B cell (primary cell): Measurements from ENCODE around the gene DOCK1. TPM values are rescaled to one million over a fixed set of nuclear protein-coding genes. Genes with fewer than 3 reads are reported as not detected.

Source experiments
- ATAC-seq: fragments of 200-7000 bp; cut with Tn5 transposase; one replicate; pipeline ENCODE4 v1.10.0; 2021; ENCODE audit warnings: low read depth, mild to moderate bottlenecking, moderate number of reproducible peaks, moderate library complexity
- CTCF ChIA-PET: fragments of 350-600 bp; sonication (Branson Sonifier 250); formaldehyde crosslinking; loops from one replicate; lab custom pipeline; 2021; ENCODE audit warnings: antibody characterized with exemption, inconsistent platforms; lab: Charles Lee
- POLR2A ChIA-PET: fragments of 350-600 bp; sonication (Branson Sonifier 250); formaldehyde crosslinking; loops from one replicate; lab custom pipeline; 2021; ENCODE audit warnings: antibody characterized with exemption; lab: Charles Lee
- DNase-seq: peaks from one replicate; pipeline ENCODE4 v3.0.0; 2013
- H2AFZ ChIP-seq: 2 replicates; pipeline ENCODE4 v1.6.1; 2012; ENCODE audit warnings: mild to moderate bottlenecking, low read depth, low read length; ENCODE audit not compliant: insufficient read depth, poor library complexity, severe bottlenecking
- H3K27ac ChIP-seq, 2 donors: 1 replicate in 1 of 2; 2 replicates in 1 of 2; pipeline ENCODE4 v1.5.1; 2012 to 2013; ENCODE audit warnings: low read length in 2 of 2, mild to moderate bottlenecking in 2 of 2, moderate library complexity in 1 of 2
- H3K27me3 ChIP-seq, 4 experiments: fragments of 200-600 bp in 1 of 4; sonication (generic) in 1 of 4; replicated peaks in 1 of 4; 1 replicate in 2 of 4; 2 replicates in 2 of 4; pipeline versions ENCODE4 v1.6.1 to v1.7.0; 2013 to 2016; ENCODE audit warnings: low read length in 3 of 4, mild to moderate bottlenecking in 2 of 4, mixed read lengths in 1 of 4, moderate library complexity in 1 of 4; ENCODE audit not compliant: insufficient read depth in 4 of 4, control insufficient read depth in 3 of 4; ENCODE audit errors: control extremely low read depth in 1 of 4
- H3K36me3 ChIP-seq, 2 experiments: replicated peaks in 1 of 2; 1 replicate in 1 of 2; 2 replicates in 1 of 2; pipeline versions ENCODE4 v1.6.1 to v1.7.1; 2013; ENCODE audit warnings: low read length in 1 of 2; ENCODE audit not compliant: insufficient read depth in 2 of 2, control insufficient read depth in 1 of 2; ENCODE audit errors: control extremely low read depth in 1 of 2, extremely low read depth in 1 of 2
- H3K4me1 ChIP-seq, 2 donors: fragments of 200-600 bp in 1 of 2; sonication (generic) in 1 of 2; 1 replicate in 1 of 2; 2 replicates in 1 of 2; pipeline versions ENCODE4 v1.5.1 to v1.6.1; 2013 to 2017; ENCODE audit warnings: low read length in 2 of 2; ENCODE audit not compliant: control insufficient read depth in 2 of 2, insufficient read depth in 2 of 2
- H3K4me2 ChIP-seq: replicated peaks from 2 replicates; pipeline ENCODE3; 2012; ENCODE audit warnings: mild to moderate bottlenecking, low read depth, low read length; ENCODE audit not compliant: poor library complexity, severe bottlenecking
- H3K4me3 ChIP-seq, 5 experiments: fragments of 200-600 bp in 1 of 5; sonication (generic) in 1 of 5; 1 replicate in 3 of 5; 2 replicates in 2 of 5; pipeline versions ENCODE4 v1.5.1 to v1.7.0; 2011 to 2016; ENCODE audit warnings: low read length in 4 of 5, mild to moderate bottlenecking in 4 of 5, low read depth in 2 of 5, control low read depth in 1 of 5, moderate library complexity in 1 of 5; ENCODE audit not compliant: insufficient read depth in 1 of 5; ENCODE audit errors: control extremely low read depth in 1 of 5, extremely low read depth in 1 of 5
- H3K79me2 ChIP-seq: fragments of 200-600 bp; sonication (generic); one replicate; pipeline ENCODE4 v1.6.0; 2016; ENCODE audit warnings: low read length; ENCODE audit not compliant: control insufficient read depth, insufficient read depth
- H3K9ac ChIP-seq: fragments of 200-600 bp; sonication (generic); 2 replicates; pipeline ENCODE4 v1.6.1; 2017; ENCODE audit warnings: mild to moderate bottlenecking, low read length, moderate library complexity
- H3K9me3 ChIP-seq, 3 donors: one replicate each; pipeline versions ENCODE4 v1.6.1 to v1.7.1; 2013; ENCODE audit warnings: low read length in 2 of 3; ENCODE audit not compliant: control insufficient read depth in 2 of 3, insufficient read depth in 1 of 3; ENCODE audit errors: control extremely low read depth in 1 of 3
- H4K20me1 ChIP-seq: 2 replicates; pipeline ENCODE4 v1.6.0; 2012; ENCODE audit warnings: mild to moderate bottlenecking, low read length; ENCODE audit not compliant: insufficient read depth, control insufficient read depth, poor library complexity, severe bottlenecking
- H3K27ac Mint-ChIP-seq: one replicate; pipeline ENCODE4 v1.8.0; 2021; ENCODE audit warnings: mixed read lengths
- H3K27me3 Mint-ChIP-seq: one replicate; pipeline ENCODE4 v1.8.0; 2021; ENCODE audit warnings: mixed read lengths
- H3K4me1 Mint-ChIP-seq: one replicate; pipeline ENCODE4 v1.8.0; 2021; ENCODE audit warnings: mixed read lengths
- H3K4me3 Mint-ChIP-seq: one replicate; pipeline ENCODE4 v1.8.0; 2021; ENCODE audit warnings: mixed read lengths
- H3K9me3 Mint-ChIP-seq: one replicate; pipeline ENCODE4 v1.8.0; 2022; ENCODE audit warnings: mixed read lengths; ENCODE audit not compliant: insufficient read depth
- EZH2 ChIP-seq: IDR thresholded peaks from 2 replicates; pipeline ENCODE4 v1.6.1; 2012; ENCODE audit warnings: borderline replicate concordance, low read depth, mild to moderate bottlenecking, moderate library complexity, low read length; ENCODE audit not compliant: insufficient read depth, poor library complexity, severe bottlenecking
- WGBS: methylation state at CpG from one replicate; pipeline ENCODE4 v1.1.5; 2013; ENCODE audit warnings: missing lambda C conversion rate; ENCODE audit not compliant: insufficient coverage; 5-methylcytosine and 5-hydroxymethylcytosine counted together
- intact Hi-C: fragments of 100-400 bp; cut with micrococcal nuclease; formaldehyde crosslinking; loops from one replicate; pipeline ENCODE4 v1.10.0; 2022
- polyA plus RNA-seq: library from polyadenylated mRNA; depleted of rRNA; stranded (reverse); fragments of >200 nt; gene quantifications from 2 replicates; pipeline ENCODE4 v1.2.3, GENCODE V29; 2012
- total RNA-seq, 2 donors: library from RNA; stranded (reverse); fragments of 120-200 nt in 1 of 2; gene quantifications; 1 replicate in 1 of 2; 2 replicates in 1 of 2; pipeline versions ENCODE4 v1.2.3 to v1.2.4, GENCODE V29; 2013 to 2022
- TF ChIP-seq, protein P1 (sequence below): fragments of 200-600 bp; IDR thresholded peaks from one replicate; pipeline ENCODE4 v1.8.0; 2022; ENCODE audit warnings: antibody characterized with exemption, mild to moderate bottlenecking

Gene DOCK1
- total and polyA plus RNA-seq, 2 donors (not counting 1 experiment from before 2014, with no cell fraction given) = not detected

DNA sequence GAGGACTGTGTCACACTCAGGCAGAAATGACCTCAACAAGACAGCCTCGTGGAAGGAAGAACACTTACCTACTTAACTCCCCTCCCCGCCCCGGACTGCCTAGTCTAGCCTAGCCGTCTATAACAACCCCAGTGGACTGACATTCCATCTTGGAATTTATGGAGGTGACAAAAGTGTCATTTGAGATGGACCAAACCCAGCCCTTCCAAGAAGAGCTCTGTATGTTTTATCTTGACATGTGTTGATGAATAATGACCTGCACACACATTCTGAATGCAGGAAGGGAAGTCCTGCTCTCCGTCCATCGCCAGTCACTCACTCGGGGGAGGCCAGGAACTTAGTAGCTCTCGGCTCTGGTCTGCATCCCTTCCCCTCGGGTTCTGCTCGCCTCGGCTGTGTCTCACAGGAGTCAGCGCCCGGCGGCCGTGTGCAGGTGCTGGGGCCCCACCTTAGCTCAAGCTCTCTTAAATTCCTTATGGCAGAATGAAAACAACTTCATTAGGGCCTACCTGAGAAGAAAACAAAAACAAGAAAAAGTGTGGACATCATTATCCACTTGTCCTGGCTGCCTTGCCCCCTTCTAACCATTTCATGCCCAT lies 503.0 kb downstream of the DOCK1 start:
- intact Hi-C loops = no loop called here
- POLR2A ChIA-PET = no interaction called here

DNA sequence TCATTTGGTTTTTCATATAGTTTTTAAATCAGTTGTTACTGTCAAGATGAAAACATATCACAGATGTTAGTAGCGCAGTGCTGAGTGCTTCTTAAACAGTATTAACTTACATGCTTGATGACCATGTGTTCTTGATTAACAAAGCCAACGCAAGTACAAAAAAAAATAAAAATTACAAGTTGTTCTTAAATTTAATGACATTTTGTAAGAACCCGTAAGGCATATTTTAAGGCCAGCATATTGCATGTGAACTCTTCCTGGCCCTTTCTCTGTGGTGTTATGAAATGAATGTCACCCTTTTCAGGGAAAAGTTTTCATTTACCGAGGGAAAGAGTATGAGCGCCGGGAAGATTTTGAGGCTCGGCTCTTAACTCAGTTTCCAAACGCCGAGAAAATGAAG lies 503.5 kb downstream of the DOCK1 start:
- TF ChIP-seq, protein P1, sequence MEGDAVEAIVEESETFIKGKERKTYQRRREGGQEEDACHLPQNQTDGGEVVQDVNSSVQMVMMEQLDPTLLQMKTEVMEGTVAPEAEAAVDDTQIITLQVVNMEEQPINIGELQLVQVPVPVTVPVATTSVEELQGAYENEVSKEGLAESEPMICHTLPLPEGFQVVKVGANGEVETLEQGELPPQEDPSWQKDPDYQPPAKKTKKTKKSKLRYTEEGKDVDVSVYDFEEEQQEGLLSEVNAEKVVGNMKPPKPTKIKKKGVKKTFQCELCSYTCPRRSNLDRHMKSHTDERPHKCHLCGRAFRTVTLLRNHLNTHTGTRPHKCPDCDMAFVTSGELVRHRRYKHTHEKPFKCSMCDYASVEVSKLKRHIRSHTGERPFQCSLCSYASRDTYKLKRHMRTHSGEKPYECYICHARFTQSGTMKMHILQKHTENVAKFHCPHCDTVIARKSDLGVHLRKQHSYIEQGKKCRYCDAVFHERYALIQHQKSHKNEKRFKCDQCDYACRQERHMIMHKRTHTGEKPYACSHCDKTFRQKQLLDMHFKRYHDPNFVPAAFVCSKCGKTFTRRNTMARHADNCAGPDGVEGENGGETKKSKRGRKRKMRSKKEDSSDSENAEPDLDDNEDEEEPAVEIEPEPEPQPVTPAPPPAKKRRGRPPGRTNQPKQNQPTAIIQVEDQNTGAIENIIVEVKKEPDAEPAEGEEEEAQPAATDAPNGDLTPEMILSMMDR = no peak
- no peak for TF ChIP-seq EZH2
- WGBS = 100% methylated on average over 1 of the region's 9 CpGs
- Histone ChIP-seq H3K9me3 (peaks cover 0 to 6% (median 0%) of the 10 kb centered on the region in 3 donors), H3K36me3 (no peaks in the 10 kb centered on the region), H3K27me3 (no peaks in the 10 kb centered on the region), H3K4me1 (no peaks in the 10 kb centered on the region), H3K79me2 (no peaks in the 10 kb centered on the region), H3K27ac (no peak overlapping the region), H3K9ac (no peak overlapping the region), H2AFZ (no peak overlapping the region), H3K4me2 (no peak overlapping the region), H4K20me1 (no peaks in the 10 kb centered on the region), H3K4me3 (no peak overlapping the region)
- Mint-ChIP-seq H3K9me3 (no peaks in the 10 kb centered on the region), H3K4me1 (no peaks in the 10 kb centered on the region), H3K4me3 (no peak overlapping the region), H3K27me3 (no peaks in the 10 kb centered on the region), H3K27ac (no peak overlapping the region)
- no peak for DNase-seq
- POLR2A ChIA-PET = no interaction called here
- no peak for ATAC-seq
- intact Hi-C loops = no loop called here
- CTCF ChIA-PET = no interaction called here

More for the DNA sequence above, 503.0 kb downstream of the DOCK1 start:
- Histone ChIP-seq H3K4me2 (no peak overlapping the region), H3K4me1 (no peaks in the 10 kb centered on the region), H3K27ac (no peak overlapping the region), H3K9ac (no peak overlapping the region), H2AFZ (no peak overlapping the region), H3K79me2 (no peaks in the 10 kb centered on the region), H3K4me3 (no peak overlapping the region), H4K20me1 (no peaks in the 10 kb centered on the region), H3K27me3 (no peaks in the 10 kb centered on the region), H3K9me3 (peaks cover 0 to 6% (median 0%) of the 10 kb centered on the region in 3 donors), H3K36me3 (no peaks in the 10 kb centered on the region)
- CTCF ChIA-PET = no interaction called here
- no peak for TF ChIP-seq EZH2
- TF ChIP-seq, protein P1 = no peak
- Mint-ChIP-seq H3K27ac (no peak overlapping the region), H3K27me3 (no peaks in the 10 kb centered on the region), H3K4me3 (no peak overlapping the region), H3K4me1 (no peaks in the 10 kb centered on the region), H3K9me3 (no peaks in the 10 kb centered on the region)
- ATAC-seq (no peak), DNase-seq (no peak)
- 97% methylated on average over 12 of the region's 15 CpGs for WGBS
